22Rv1 (cell line): Measurements from ENCODE around the gene ZNF141.
"Not testable (repeated sequence)": the region's sequence is repeated elsewhere in the genome, so short reads cannot be mapped to it uniquely, and the experiment has no call there.

Experiments used
- H3K27ac ChIP-seq: fragments of 450-650 bp; 2 replicates; pipeline ENCODE4 v1.5.1; 2017
- CTCF ChIP-seq: fragments of 450-650 bp; IDR thresholded peaks from 2 replicates; pipeline ENCODE4 v1.5.1; 2017; ENCODE audit warnings: mild to moderate bottlenecking
- ZFX ChIP-seq: fragments of 450-650 bp; IDR thresholded peaks from 2 replicates; pipeline ENCODE4 v1.6.1; 2017; ENCODE audit warnings: antibody characterized with exemption, borderline replicate concordance

ZNF141 gene

GRCh38 chr4:337143-337931 is at the start of gene ZNF141:
Gene ZNF141 (plus strand): TSS chr4:337814. CDS start chr4:337984, 170 bp downstream.
- H3K27ac ChIP-seq, result peak within 1 kb of the TSS; percentile 79
- TF ChIP-seq CTCF, result no peak
- TF ChIP-seq ZFX, result no peak

- no peak overlapping the region for H3K27ac ChIP-seq
- TF ChIP-seq ZFX, result no peak
- no peak for TF ChIP-seq CTCF
Measured at GRCh38 chr4:288891-289290, 48.7 kb upstream of the ZNF141 start.

GRCh38 chr4:294732-295131 is 42.9 kb upstream of the ZNF141 start:
- TF ChIP-seq CTCF (no peak), ZFX (no peak)
- H3K27ac ChIP-seq, result no peak overlapping the region

- H3K27ac ChIP-seq, result no peak overlapping the region
- TF ChIP-seq CTCF (no peak), ZFX (no peak)
Measured at GRCh38 chr4:302381-302780, 35.2 kb upstream of the ZNF141 start.

- H3K27ac ChIP-seq, result not testable (repeated sequence)
Measured at GRCh38 chr4:304516-304915, 33.1 kb upstream of the ZNF141 start.

- no peak within 1 kb of the TSS for H3K27ac ChIP-seq
- TF ChIP-seq ZFX (no peak), CTCF (no peak)
Measured at GRCh38 chr4:304969-305680, 32.5 kb upstream of the ZNF141 start, which contains the start of gene ZNF732. Gene ZNF732 (minus strand): TSS chr4:305474. CDS start chr4:305310, 164 bp downstream.

GRCh38 chr4:306551-306961 is 31.1 kb upstream of the ZNF141 start:
- TF ChIP-seq CTCF (no peak), ZFX (no peak)
- H3K27ac ChIP-seq, result no peak overlapping the region
